UCSD-AML1 (cell line): Measurements from ENCODE around the gene GPR82.
A peak's percentile ranks its signal among the peaks of the same experiment; 100 is the strongest.
"Not testable (repeated sequence)": the region's sequence is repeated elsewhere in the genome, so short reads cannot be mapped to it uniquely, and the experiment has no call there.

Experiments
- DNase-seq: peaks from one replicate; lab custom pipeline; 2025; ENCODE audit not compliant: unreplicated experiment; lab: John Stamatoyannopoulos, UW

Gene GPR82

GRCh38 chrX:41718481-41719235, 5.3 kb upstream of the GPR82 start:
- no peak for DNase-seq

- not testable (repeated sequence) for DNase-seq
Measured at GRCh38 chrX:41719610-41720009, 4.4 kb upstream of the GPR82 start.

GRCh38 chrX:41720125-41720779, 3.7 kb upstream of the GPR82 start:
- DNase-seq = peak; percentile 44

- no peak for DNase-seq
Measured at GRCh38 chrX:41721590-41721989, 2.4 kb upstream of the GPR82 start.

GRCh38 chrX:41722214-41722613, 1.8 kb upstream of the GPR82 start:
- DNase-seq = no peak

GRCh38 chrX:41722816-41723618, 964 bp upstream of the GPR82 start:
- DNase-seq = no peak

- DNase-seq = no peak
Measured at GRCh38 chrX:41728125-41728524, 4.1 kb downstream of the GPR82 start.

- no peak for DNase-seq
Measured at GRCh38 chrX:41730081-41730480, 6.1 kb downstream of the GPR82 start.

- DNase-seq = no peak
Measured at GRCh38 chrX:41732260-41732659, 8.3 kb downstream of the GPR82 start.

- no peak for DNase-seq
Measured at GRCh38 chrX:41733939-41734338, 10.0 kb downstream of the GPR82 start.

GRCh38 chrX:41734530-41734929, 10.5 kb downstream of the GPR82 start:
- DNase-seq = no peak

GRCh38 chrX:41737065-41737464, 13.1 kb downstream of the GPR82 start:
- peak; percentile 25 for DNase-seq

- DNase-seq = no peak
Measured at GRCh38 chrX:41739871-41740270, 15.9 kb downstream of the GPR82 start.

- no peak for DNase-seq
Measured at GRCh38 chrX:41750716-41751115, 26.7 kb downstream of the GPR82 start.

- no peak for DNase-seq
Measured at GRCh38 chrX:41758401-41758800, 34.4 kb downstream of the GPR82 start.

- no peak for DNase-seq
Measured at GRCh38 chrX:41759817-41760216, 35.8 kb downstream of the GPR82 start.

GRCh38 chrX:41761169-41761568, 37.2 kb downstream of the GPR82 start:
- no peak for DNase-seq

- DNase-seq = no peak
Measured at GRCh38 chrX:41761702-41762101, 37.7 kb downstream of the GPR82 start.

GRCh38 chrX:41779030-41779564, 55.1 kb downstream of the GPR82 start:
- no peak for DNase-seq
